ENCODE measurements around the gene FGF22. TPM values are rescaled to one million over a fixed set of nuclear protein-coding genes. Genes with fewer than 3 reads are reported as not detected.
"Not testable (repeated sequence)": the region's sequence is repeated elsewhere in the genome, so short reads cannot be mapped to it uniquely, and the experiment has no call there.

FGF22 gene
- total RNA-seq, 4 donors from 2014 or later, result 1.4 TPM; not detected in 3

- intact Hi-C loops (cut with DNase I; ENCODE audit: low total_unique reads), result no loop called here
- Histone ChIP-seq H3K27me3 (no peaks in the 10 kb centered on the region), H3K9me3 (no peaks in the 10 kb centered on the region), H3K27ac (peak overlapping the region; percentile 63 to 84), H3K4me1 (peaks cover 0 to 34% of the 10 kb centered on the region in 2 donors), H3K36me3 (no peaks in the 10 kb centered on the region), H3K4me3 (peak overlapping the region; percentile 47 to 91)
- no peak for TF ChIP-seq POLR2A (IDR thresholded peaks at IDR 0.05)
- DNase-seq, result no peak
Measured at GRCh38 chr19:662207-662961, 22.7 kb downstream of the FGF22 start.

GRCh38 chr19:662962-663681 is 23.4 kb downstream of the FGF22 start, which contains the start of gene RNF126:
Gene RNF126, minus strand, starts transcription at chr19:663214. Its CDS starts 93 bp downstream, at chr19:663121.
- intact Hi-C loops (cut with DNase I; ENCODE audit: low total_unique reads), result no loop called here
- no peaks in the 10 kb centered on the region for H3K27me3 ChIP-seq

GRCh38 chr19:663682-664117 is 24.0 kb downstream of the FGF22 start:
- intact Hi-C loops (cut with DNase I; ENCODE audit: low total_unique reads), result no loop called here
- peak overlapping the region; percentile 47 to 49 for H3K4me3 ChIP-seq
- H3K27ac ChIP-seq, result peak overlapping the region; percentile 91 to 93
- no peaks in the 10 kb centered on the region for H3K9me3 ChIP-seq
- no peak for DNase-seq
- H3K4me1 ChIP-seq, result peaks cover 0 to 31% of the 10 kb centered on the region in 2 donors
- H3K36me3 ChIP-seq, result no peaks in the 10 kb centered on the region
- TF ChIP-seq, protein P1, sequence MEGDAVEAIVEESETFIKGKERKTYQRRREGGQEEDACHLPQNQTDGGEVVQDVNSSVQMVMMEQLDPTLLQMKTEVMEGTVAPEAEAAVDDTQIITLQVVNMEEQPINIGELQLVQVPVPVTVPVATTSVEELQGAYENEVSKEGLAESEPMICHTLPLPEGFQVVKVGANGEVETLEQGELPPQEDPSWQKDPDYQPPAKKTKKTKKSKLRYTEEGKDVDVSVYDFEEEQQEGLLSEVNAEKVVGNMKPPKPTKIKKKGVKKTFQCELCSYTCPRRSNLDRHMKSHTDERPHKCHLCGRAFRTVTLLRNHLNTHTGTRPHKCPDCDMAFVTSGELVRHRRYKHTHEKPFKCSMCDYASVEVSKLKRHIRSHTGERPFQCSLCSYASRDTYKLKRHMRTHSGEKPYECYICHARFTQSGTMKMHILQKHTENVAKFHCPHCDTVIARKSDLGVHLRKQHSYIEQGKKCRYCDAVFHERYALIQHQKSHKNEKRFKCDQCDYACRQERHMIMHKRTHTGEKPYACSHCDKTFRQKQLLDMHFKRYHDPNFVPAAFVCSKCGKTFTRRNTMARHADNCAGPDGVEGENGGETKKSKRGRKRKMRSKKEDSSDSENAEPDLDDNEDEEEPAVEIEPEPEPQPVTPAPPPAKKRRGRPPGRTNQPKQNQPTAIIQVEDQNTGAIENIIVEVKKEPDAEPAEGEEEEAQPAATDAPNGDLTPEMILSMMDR (IDR thresholded peaks at IDR 0.05), result no peak
- no peak for TF ChIP-seq POLR2A (IDR thresholded peaks at IDR 0.05)
- no peaks in the 10 kb centered on the region for H3K27me3 ChIP-seq

More at GRCh38 chr19:662962-663681, 23.4 kb downstream of the FGF22 start, which contains the start of gene RNF126:
- Histone ChIP-seq H3K4me3 (peak within 1 kb of the TSS; percentile 47 to 91), H3K4me1 (peaks cover 0 to 33% of the 10 kb centered on the region in 2 donors), H3K27ac (peak within 1 kb of the TSS; percentile 91 to 93), H3K9me3 (no peaks in the 10 kb centered on the region), H3K36me3 (no peaks in the 10 kb centered on the region)
- peak; percentile 46 to 77 for TF ChIP-seq POLR2A (IDR thresholded peaks at IDR 0.05)
- TF ChIP-seq, protein P1 (IDR thresholded peaks at IDR 0.05), result peak in 2 of 4 experiments; percentile 17 to 25
- DNase-seq, result peak; percentile 93 to 94

- no peak overlapping the region for H3K27ac ChIP-seq
- no peaks in the 10 kb centered on the region for H3K9me3 ChIP-seq
- H3K36me3 ChIP-seq, result no peaks in the 10 kb centered on the region
- intact Hi-C loops (cut with DNase I; ENCODE audit: low total_unique reads), result loop anchor here (5.0 kb wide), 1 partner anchor 67 kb away; no protein-coding TSS in a partner anchor
- peak; percentile 79 to 83 for DNase-seq
- peaks cover 0 to 21% of the 10 kb centered on the region in 2 donors for H3K4me1 ChIP-seq
- TF ChIP-seq, protein P1 (IDR thresholded peaks at IDR 0.05), result peak; percentile 96 to 98 (median 98)
- TF ChIP-seq POLR2A (IDR thresholded peaks at IDR 0.05), result no peak
- H3K4me3 ChIP-seq, result no peak overlapping the region
- no peaks in the 10 kb centered on the region for H3K27me3 ChIP-seq
Measured at GRCh38 chr19:664913-665443, 25.3 kb downstream of the FGF22 start.

DNA sequence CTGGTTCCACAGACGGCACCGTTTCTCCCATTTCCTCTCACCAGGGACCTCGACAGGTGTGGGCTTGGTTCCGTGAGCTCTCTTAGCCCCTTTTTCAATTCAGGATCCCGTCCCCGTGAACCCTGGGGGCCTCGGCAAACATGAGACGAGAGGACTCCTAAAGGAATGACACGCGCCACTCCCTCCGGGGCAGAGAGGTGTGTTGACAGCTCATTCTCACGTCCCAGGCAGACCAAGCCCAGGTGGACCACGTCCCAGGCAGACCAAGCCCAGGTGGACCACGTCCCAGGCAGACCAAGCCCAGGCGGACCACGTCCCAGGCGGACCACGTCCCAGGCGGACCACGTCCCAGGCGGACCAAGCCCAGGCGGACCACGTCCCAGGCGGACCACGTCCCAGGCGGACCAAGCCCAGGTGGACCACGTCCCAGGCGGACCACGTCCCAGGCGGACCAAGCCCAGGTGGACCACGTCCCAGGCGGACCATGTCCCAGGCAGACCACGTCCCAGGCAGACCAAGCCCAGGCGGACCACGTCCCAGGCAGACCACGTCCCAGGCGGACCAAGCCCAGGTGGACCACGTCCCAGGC is 27.4 kb downstream of the FGF22 start:
- not testable (repeated sequence) for H3K27ac ChIP-seq, H3K4me1 ChIP-seq, H3K27me3 ChIP-seq, DNase-seq, H3K36me3 ChIP-seq, H3K9me3 ChIP-seq, H3K4me3 ChIP-seq
- intact Hi-C loops (cut with DNase I; ENCODE audit: low total_unique reads), result loop anchor here (5.0 kb wide), 1 partner anchor 65 kb away; no protein-coding TSS in a partner anchor

DNA sequence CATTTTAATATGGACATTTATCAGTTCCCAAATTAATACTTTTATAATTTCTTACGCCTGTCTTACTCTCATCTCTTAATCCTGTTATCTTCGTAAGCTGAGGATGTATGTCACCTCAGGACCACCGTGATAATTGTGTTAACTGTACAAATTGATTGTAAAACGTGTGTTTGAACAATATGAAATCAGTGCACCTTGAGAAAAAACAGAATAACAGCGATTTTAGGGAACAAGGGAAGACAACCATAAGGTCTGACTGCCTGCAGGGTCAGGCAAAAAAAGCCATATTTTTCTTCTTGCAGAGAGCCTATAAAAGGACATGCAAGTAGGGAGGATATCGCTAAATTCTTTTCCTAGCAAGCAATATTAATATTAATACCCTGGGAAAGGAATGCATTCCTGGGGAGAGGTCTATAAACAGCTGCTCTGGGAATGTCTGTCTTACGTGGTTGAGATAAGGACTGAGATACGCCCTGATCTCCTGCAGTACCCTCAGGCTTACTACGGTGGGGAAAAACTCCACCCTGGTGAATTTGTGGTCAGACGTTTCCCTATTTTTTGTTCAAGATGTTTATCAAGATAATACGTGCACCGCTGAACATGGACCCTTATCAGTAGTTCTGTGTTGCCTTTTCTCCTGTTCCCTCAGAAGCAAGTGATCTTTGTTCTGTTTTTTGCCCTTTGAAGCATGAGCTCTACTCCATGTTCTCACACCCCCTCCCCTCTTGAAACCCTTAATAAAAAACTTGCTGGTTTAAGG is 29.2 kb downstream of the FGF22 start:
- not testable (repeated sequence) for H3K27me3 ChIP-seq, DNase-seq, H3K27ac ChIP-seq, H3K4me3 ChIP-seq, H3K4me1 ChIP-seq, H3K36me3 ChIP-seq, H3K9me3 ChIP-seq
- intact Hi-C loops (cut with DNase I; ENCODE audit: low total_unique reads), result loop anchor here (5.0 kb wide), 1 partner anchor 63 kb away; no protein-coding TSS in a partner anchor
